Breast epithelium (tissue), 3 donors: ENCODE measurements around the gene GALNTL6.

ENCODE experiments used
- CTCF ChIP-seq, 3 donors: fragments of 450-650 bp; IDR thresholded peaks; one replicate each; pipeline ENCODE4 v1.5.1; 2016 to 2017; ENCODE audit warnings: antibody characterized with exemption in 3 of 3, mild to moderate bottlenecking in 3 of 3, moderate library complexity in 3 of 3
- POLR2A ChIP-seq: fragments of 450-650 bp; IDR thresholded peaks from one replicate; pipeline ENCODE4 v1.6.1; 2016; ENCODE audit warnings: antibody characterized with exemption, mild to moderate bottlenecking, moderate library complexity

DNA sequence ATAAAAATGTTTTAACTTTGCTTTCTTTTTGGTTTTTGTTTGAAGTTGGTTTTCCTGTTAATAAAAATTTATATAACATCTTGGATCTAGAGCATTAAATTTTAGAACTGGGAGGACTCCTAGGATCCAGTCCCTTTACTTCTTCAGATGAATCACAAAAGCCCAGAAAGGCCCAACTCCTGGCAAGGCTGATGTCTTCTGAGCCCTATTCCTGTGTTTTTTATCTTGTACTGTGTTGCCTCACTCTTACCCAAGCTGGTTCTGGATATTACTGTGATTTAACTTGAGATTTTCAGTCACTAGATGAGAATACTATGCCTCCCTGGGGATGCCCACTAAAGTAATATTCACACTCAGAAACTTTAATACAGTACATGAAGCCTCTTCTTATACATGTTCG is 1228.3 kb downstream of the GALNTL6 start:
- no peak for TF ChIP-seq CTCF (IDR thresholded peaks at IDR 0.05)
- no peak for TF ChIP-seq POLR2A
